NT2/D1 (cell line): Measurements from ENCODE around the gene GHITM.

Experiments used
- DNase-seq: peaks from one replicate; pipeline ENCODE4 v3.0.0-alpha.2; 2011; ENCODE audit warnings: low read depth, low spot score
- H3K27me3 ChIP-seq: 2 replicates; pipeline ENCODE4 v1.6.0; 2011; ENCODE audit warnings: mild to moderate bottlenecking; ENCODE audit not compliant: insufficient read length, insufficient read depth
- H3K36me3 ChIP-seq: 2 replicates; pipeline ENCODE4 v1.6.1; 2011; ENCODE audit warnings: mild to moderate bottlenecking, low read length, mixed read lengths; ENCODE audit not compliant: insufficient read depth, insufficient read length
- H3K4me1 ChIP-seq: 2 replicates; pipeline ENCODE4 v1.5.1; 2011; ENCODE audit not compliant: insufficient read depth, insufficient read length
- H3K4me3 ChIP-seq: 2 replicates; pipeline ENCODE4 v1.5.1; 2011; ENCODE audit warnings: low read depth; ENCODE audit not compliant: insufficient read length
- H3K9ac ChIP-seq: 2 replicates; pipeline ENCODE4 v1.6.0; 2011; ENCODE audit warnings: low read depth; ENCODE audit not compliant: insufficient read length
- H3K9me3 ChIP-seq: 2 replicates; pipeline ENCODE4 v1.5.1; 2011; ENCODE audit warnings: mild to moderate bottlenecking, low read length; ENCODE audit not compliant: insufficient read depth
- SUZ12 ChIP-seq: IDR thresholded peaks from 2 replicates; pipeline ENCODE4 v1.6.1; 2011; ENCODE audit not compliant: insufficient read length, insufficient read depth; ENCODE audit errors: extremely low read depth
- YY1 ChIP-seq: IDR thresholded peaks from 2 replicates; pipeline ENCODE4 v1.6.1; 2011; ENCODE audit not compliant: insufficient read length, insufficient read depth
- ZNF274 ChIP-seq: IDR thresholded peaks from 2 replicates; pipeline ENCODE4 v1.6.1; 2011; ENCODE audit warnings: mild to moderate bottlenecking, low read depth, low read length

GHITM gene

DNA sequence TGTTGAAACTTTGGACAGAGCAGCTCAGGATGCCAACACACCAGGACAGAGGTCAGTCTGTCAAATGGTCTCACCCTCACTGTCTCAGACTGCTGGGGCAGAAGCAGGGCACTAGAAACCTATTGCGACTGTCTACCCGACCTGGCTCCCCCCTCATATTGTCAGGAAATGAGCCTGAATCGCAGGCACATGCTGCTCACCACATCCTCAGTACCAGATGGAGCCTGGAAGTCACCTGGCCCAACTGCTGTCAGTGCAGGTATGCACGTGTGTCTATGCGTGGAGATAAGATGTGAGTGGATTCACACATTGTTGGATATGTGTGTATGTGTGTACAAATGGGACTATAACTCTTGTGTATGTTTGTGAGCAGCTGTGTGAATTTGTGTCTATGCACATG, 51.8 kb downstream of the GHITM start:
- H3K4me3 ChIP-seq = no peak overlapping the region
- DNase-seq = no peak
- TF ChIP-seq ZNF274 (no peak), YY1 (no peak), SUZ12 (no peak)
- no peak overlapping the region for H3K9ac ChIP-seq
- H3K9me3 ChIP-seq = no peaks in the 10 kb centered on the region
- peaks cover 28% of the 10 kb centered on the region for H3K27me3 ChIP-seq
- peaks cover 6% of the 10 kb centered on the region for H3K4me1 ChIP-seq
- no peaks in the 10 kb centered on the region for H3K36me3 ChIP-seq

DNA sequence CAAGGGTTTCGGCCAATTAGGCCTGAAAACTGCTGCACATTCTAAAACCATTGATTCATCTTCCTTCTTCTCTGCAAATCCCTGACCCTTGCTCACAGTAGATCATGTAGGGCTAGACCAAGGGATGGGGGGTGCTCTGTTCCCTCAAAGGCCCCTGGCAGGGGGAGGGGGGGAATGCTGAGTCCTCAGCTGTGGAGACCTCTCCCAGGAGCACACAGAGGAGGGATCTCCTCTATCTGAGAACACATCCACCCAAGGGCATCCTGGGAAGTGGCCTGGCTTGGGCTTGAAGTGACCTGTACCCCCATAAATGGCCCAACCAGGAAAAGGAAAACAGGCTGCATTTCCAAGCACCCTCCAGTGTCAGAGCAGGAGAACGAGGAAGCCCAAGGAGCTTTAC, 54.0 kb downstream of the GHITM start:
- H3K9ac ChIP-seq = no peak overlapping the region
- H3K4me3 ChIP-seq = no peak overlapping the region
- peaks cover 28% of the 10 kb centered on the region for H3K27me3 ChIP-seq
- H3K4me1 ChIP-seq = peaks cover 6% of the 10 kb centered on the region
- H3K36me3 ChIP-seq = no peaks in the 10 kb centered on the region
- TF ChIP-seq SUZ12 (no peak), ZNF274 (no peak), YY1 (no peak)
- no peaks in the 10 kb centered on the region for H3K9me3 ChIP-seq
- DNase-seq = no peak

GRCh38 chr10:84193846-84194423, 54.6 kb downstream of the GHITM start:
- no peak for DNase-seq
- Histone ChIP-seq H3K36me3 (no peaks in the 10 kb centered on the region), H3K9ac (peak overlapping the region; percentile 9), H3K9me3 (no peaks in the 10 kb centered on the region), H3K27me3 (peaks cover 28% of the 10 kb centered on the region), H3K4me3 (peak overlapping the region; percentile 8), H3K4me1 (peaks cover 6% of the 10 kb centered on the region)
- TF ChIP-seq YY1 (no peak), SUZ12 (no peak), ZNF274 (no peak)

- Histone ChIP-seq H3K9ac (peak within 1 kb of the TSS; percentile 83), H3K4me3 (peak within 1 kb of the TSS; percentile 53), H3K9me3 (no peaks in the 10 kb centered on the region), H3K36me3 (no peaks in the 10 kb centered on the region), H3K4me1 (peaks cover 6% of the 10 kb centered on the region), H3K27me3 (peaks cover 28% of the 10 kb centered on the region)
- peak; percentile 25 for DNase-seq
- TF ChIP-seq YY1 (no peak), ZNF274 (no peak), SUZ12 (no peak)
These were observed 55.2 kb downstream of the GHITM start, which contains the start of gene CDHR1 for GRCh38 chr10:84194424-84195043. TSS of gene CDHR1 (plus strand) at chr10:84194537. CDS start at chr10:84194761, 224 bp downstream.

- peak overlapping the region; percentile 83 for H3K9ac ChIP-seq
- H3K36me3 ChIP-seq = no peaks in the 10 kb centered on the region
- peaks cover 6% of the 10 kb centered on the region for H3K4me1 ChIP-seq
- peak overlapping the region; percentile 53 for H3K4me3 ChIP-seq
- peaks cover 28% of the 10 kb centered on the region for H3K27me3 ChIP-seq
- no peak for DNase-seq
- TF ChIP-seq YY1 (no peak), SUZ12 (no peak), ZNF274 (no peak)
- H3K9me3 ChIP-seq = no peaks in the 10 kb centered on the region
These were observed 55.9 kb downstream of the GHITM start for GRCh38 chr10:84195044-84195830.

DNA sequence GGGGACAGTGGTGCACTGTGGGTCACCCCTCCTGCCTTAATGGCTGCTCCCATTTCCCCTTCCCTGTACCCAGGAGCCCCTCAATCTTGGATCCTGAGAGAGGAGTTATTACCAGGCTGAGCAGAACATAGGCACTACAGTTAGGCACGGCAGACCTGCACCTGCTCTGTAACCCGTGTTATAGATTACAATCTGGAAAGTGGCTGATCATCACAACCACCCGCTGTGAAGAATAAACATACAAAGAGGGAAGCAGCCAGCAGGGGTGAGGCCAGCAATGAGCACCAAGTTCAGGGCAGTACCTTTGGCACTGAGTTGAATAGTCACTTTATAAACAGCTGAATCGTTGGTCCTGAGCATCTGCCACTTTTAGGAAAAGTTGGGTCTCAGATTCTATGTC, 56.8 kb downstream of the GHITM start:
- H3K36me3 ChIP-seq = no peaks in the 10 kb centered on the region
- no peak for DNase-seq
- H3K9ac ChIP-seq = no peak overlapping the region
- no peaks in the 10 kb centered on the region for H3K9me3 ChIP-seq
- TF ChIP-seq ZNF274 (no peak), SUZ12 (no peak), YY1 (no peak)
- H3K4me3 ChIP-seq = no peak overlapping the region
- peaks cover 28% of the 10 kb centered on the region for H3K27me3 ChIP-seq
- H3K4me1 ChIP-seq = peaks cover 6% of the 10 kb centered on the region

- peaks cover 28% of the 10 kb centered on the region for H3K27me3 ChIP-seq
- no peak overlapping the region for H3K4me3 ChIP-seq
- DNase-seq = no peak
- no peaks in the 10 kb centered on the region for H3K36me3 ChIP-seq
- TF ChIP-seq ZNF274 = no peak
- no peak for TF ChIP-seq SUZ12
- no peak for TF ChIP-seq YY1
- peaks cover 6% of the 10 kb centered on the region for H3K4me1 ChIP-seq
- no peak overlapping the region for H3K9ac ChIP-seq
- H3K9me3 ChIP-seq = no peaks in the 10 kb centered on the region
These were observed 57.6 kb downstream of the GHITM start for GRCh38 chr10:84196941-84197340.
